SK-N-MC (cell line): ENCODE measurements around the gene CEP55.

Experiments used
- DNase-seq: peaks from one replicate; pipeline ENCODE4 v3.0.0-alpha.2; 2011; ENCODE audit warnings: low read depth, low spot score
- H3K27ac ChIP-seq: fragments of 200-600 bp; sonication (generic); 2 replicates; pipeline ENCODE4 v1.5.1; 2016; ENCODE audit warnings: mixed run types
- H3K36me3 ChIP-seq: fragments of 200-600 bp; sonication (generic); 2 replicates; pipeline ENCODE4 v1.6.1; 2017; ENCODE audit warnings: antibody characterized with exemption, low read length, mixed read lengths; ENCODE audit not compliant: insufficient read depth
- H3K4me3 ChIP-seq: fragments of 200-600 bp; sonication (generic); 2 replicates; pipeline ENCODE4 v1.5.1; 2016
- H3K9ac ChIP-seq: fragments of 200-600 bp; sonication (generic); 2 replicates; pipeline ENCODE4 v1.8.0; 2017; ENCODE audit warnings: mixed run types, mixed read lengths; ENCODE audit not compliant: insufficient read length
- H3K9me3 ChIP-seq: fragments of 200-600 bp; sonication (generic); 2 replicates; pipeline ENCODE4 v1.6.1; 2017; ENCODE audit warnings: low read depth, mild to moderate bottlenecking, antibody characterized with exemption, low read length, moderate library complexity, mixed read lengths
- EZH2 ChIP-seq: fragments of 200-600 bp; sonication (generic); IDR thresholded peaks from one replicate; pipeline ENCODE4 v1.6.1; 2017; ENCODE audit warnings: antibody characterized with exemption
- FOXP2 ChIP-seq: optimal IDR thresholded peaks from 2 replicates; pipeline ENCODE3; 2011; ENCODE audit warnings: mild to moderate bottlenecking, moderate library complexity; ENCODE audit not compliant: insufficient read depth; ENCODE audit errors: extremely low read length, control extremely low read depth
- POLR2AphosphoS5 ChIP-seq: IDR thresholded peaks from 2 replicates; pipeline ENCODE4 v1.6.1; 2012; ENCODE audit warnings: mild to moderate bottlenecking, low read depth, low read length, borderline replicate concordance

Gene CEP55

GRCh38 chr10:93457511-93457910, 38.9 kb upstream of the CEP55 start:
- no peak for TF ChIP-seq FOXP2
- TF ChIP-seq POLR2AphosphoS5, result no peak
- TF ChIP-seq EZH2, result no peak
- Histone ChIP-seq H3K9me3 (no peaks in the 10 kb centered on the region), H3K27ac (no peak overlapping the region), H3K4me3 (no peak overlapping the region), H3K9ac (no peak overlapping the region), H3K36me3 (no peaks in the 10 kb centered on the region)
- no peak for DNase-seq

- no peak overlapping the region for H3K9ac ChIP-seq
- H3K9me3 ChIP-seq, result no peaks in the 10 kb centered on the region
- TF ChIP-seq POLR2AphosphoS5, result no peak
- no peak for TF ChIP-seq EZH2
- TF ChIP-seq FOXP2, result no peak
- DNase-seq, result no peak
- H3K4me3 ChIP-seq, result no peak overlapping the region
- no peak overlapping the region for H3K27ac ChIP-seq
- H3K36me3 ChIP-seq, result no peaks in the 10 kb centered on the region
Observed at GRCh38 chr10:93458821-93459257, 37.6 kb upstream of the CEP55 start.

GRCh38 chr10:93459466-93459865, 36.9 kb upstream of the CEP55 start:
- Histone ChIP-seq H3K27ac (no peak overlapping the region), H3K36me3 (no peaks in the 10 kb centered on the region)

DNA sequence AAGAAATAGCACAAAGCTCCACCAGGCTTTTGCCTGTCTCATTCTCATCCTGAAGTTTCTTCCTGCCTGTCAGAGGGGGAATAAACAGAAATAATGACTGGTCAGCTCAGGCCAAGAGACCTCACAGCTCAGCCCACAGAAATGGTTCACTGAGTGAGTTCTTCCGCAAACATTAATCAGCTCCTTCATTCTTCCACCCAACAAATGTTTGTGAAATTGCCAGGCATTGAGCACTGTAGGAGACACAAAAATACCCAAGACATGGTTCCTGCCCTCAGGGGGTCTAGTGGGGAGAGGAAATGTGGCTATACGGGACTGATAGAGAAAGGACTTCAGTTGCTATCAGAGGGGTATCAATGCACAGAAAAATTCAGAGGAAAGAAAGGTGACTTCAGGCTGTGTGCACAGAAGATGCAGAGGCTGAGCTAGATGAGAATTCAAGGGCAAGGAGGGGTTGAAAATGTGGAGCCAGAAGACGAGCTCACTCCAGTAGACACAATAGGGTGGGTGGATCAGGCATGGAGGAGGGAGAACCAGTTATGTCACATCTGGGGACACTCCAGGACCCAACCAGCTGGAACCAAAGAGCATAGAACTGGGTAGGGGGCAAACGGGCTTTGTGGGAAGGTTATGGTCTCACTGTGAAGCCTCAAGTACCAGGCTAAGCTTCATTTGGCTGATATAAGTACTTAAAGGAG, 35.2 kb upstream of the CEP55 start:
- DNase-seq, result no peak
- no peak overlapping the region for H3K9ac ChIP-seq

More at GRCh38 chr10:93459466-93459865, 36.9 kb upstream of the CEP55 start:
- H3K4me3 ChIP-seq, result no peak overlapping the region
- no peak for TF ChIP-seq EZH2
- no peak for TF ChIP-seq FOXP2
- H3K9ac ChIP-seq, result no peak overlapping the region
- no peak for DNase-seq
- no peaks in the 10 kb centered on the region for H3K9me3 ChIP-seq

GRCh38 chr10:93461807-93462178, 34.6 kb upstream of the CEP55 start:
- Histone ChIP-seq H3K27ac (no peak overlapping the region), H3K9me3 (no peaks in the 10 kb centered on the region), H3K36me3 (no peaks in the 10 kb centered on the region), H3K4me3 (no peak overlapping the region), H3K9ac (no peak overlapping the region)
- DNase-seq, result no peak
- TF ChIP-seq EZH2 (no peak), FOXP2 (no peak), POLR2AphosphoS5 (no peak)

More for the DNA sequence above, 35.2 kb upstream of the CEP55 start:
- no peak for TF ChIP-seq POLR2AphosphoS5
- TF ChIP-seq FOXP2, result no peak
- TF ChIP-seq EZH2, result no peak
- Histone ChIP-seq H3K27ac (no peak overlapping the region), H3K9me3 (no peaks in the 10 kb centered on the region), H3K36me3 (no peaks in the 10 kb centered on the region), H3K4me3 (no peak overlapping the region)

DNA sequence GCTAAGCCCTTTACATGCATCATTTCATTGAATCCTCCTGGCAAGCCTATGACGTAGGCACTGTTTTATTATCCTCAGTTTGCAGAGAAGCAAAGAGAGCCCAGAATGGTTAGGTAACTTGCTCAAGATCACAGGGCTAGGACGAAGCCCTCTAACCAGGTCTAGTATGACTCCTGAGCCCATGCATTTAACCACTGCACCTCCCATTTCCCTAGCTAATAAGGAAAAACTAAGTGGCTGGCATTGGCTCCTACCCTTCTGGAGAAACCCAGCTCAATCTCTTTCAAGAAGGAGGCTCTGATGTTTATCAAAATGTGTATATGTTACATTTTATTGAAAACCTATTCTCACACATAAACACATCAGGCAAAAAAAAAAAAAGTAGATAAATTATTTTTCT, 34.0 kb upstream of the CEP55 start:
- DNase-seq, result no peak
- Histone ChIP-seq H3K9ac (no peak overlapping the region), H3K9me3 (no peaks in the 10 kb centered on the region), H3K36me3 (no peaks in the 10 kb centered on the region), H3K27ac (no peak overlapping the region; the same call in 1 of the 2 replicates), H3K4me3 (no peak overlapping the region)
- TF ChIP-seq EZH2 (no peak), POLR2AphosphoS5 (no peak), FOXP2 (no peak)

DNA sequence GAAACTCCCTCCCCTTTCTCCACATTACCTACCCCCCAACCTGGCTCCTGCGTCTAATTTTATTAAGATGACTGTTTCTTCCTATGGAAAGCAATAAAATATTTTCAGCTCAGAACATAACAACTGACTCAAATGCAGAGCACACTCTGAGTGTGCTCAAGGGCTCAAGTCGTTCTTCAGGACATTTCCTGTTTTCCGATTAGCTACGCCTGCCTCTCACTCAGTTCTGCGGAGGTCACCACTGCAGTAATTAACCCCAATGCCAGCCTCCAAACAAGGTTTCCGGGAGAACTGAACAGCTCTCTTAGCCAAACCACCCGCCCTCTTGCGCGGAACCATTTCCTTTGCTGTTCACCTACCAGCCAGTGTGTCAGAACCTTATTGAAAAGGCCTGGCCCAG, 33.5 kb upstream of the CEP55 start:
- H3K27ac ChIP-seq, result peak overlapping the region; percentile 36; the same call in 1 of the 2 replicates
- H3K9ac ChIP-seq, result no peak overlapping the region
- no peak overlapping the region for H3K4me3 ChIP-seq
- TF ChIP-seq POLR2AphosphoS5 (no peak), FOXP2 (no peak), EZH2 (no peak)
- H3K9me3 ChIP-seq, result no peaks in the 10 kb centered on the region
- H3K36me3 ChIP-seq, result no peaks in the 10 kb centered on the region
- DNase-seq, result no peak

DNA sequence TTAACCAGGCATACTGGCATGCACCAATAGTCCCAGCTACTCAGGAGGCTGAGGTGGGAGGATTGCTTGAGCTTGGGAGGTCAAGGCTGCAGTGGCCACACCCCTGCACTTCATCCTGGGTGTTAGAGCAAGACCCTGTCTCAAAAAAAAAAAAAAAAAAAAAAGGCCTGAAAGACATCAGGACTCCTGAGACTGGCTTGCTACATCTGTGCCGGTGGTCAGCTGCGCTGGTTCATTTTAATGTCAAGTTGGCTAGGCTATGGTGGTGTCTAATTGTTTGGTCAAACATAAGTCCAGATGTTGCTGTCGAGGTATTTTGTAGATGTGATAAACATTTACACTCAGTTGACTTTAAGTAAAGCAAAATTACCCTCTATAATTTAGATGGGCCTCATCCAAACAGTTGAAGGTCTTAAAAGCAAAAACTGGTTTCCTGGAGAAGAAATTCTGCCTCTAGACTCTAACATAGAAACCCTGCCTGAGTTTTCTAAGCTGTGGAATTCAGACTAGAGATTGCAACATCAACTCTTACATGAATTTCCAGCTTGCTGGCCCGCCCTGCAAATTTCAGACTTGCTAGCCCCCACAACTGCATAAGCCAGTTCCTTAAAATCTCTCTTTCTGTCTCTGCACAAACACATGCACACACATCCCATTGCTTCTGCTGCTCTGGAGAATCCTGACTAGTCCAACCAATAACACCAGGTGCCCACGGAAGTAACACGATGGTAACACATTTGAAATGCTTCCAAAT, 32.5 kb upstream of the CEP55 start:
- Histone ChIP-seq H3K9ac (no peak overlapping the region), H3K27ac (peak overlapping the region; percentile 42; the same call in 1 of the 2 replicates), H3K9me3 (no peaks in the 10 kb centered on the region), H3K4me3 (no peak overlapping the region), H3K36me3 (no peaks in the 10 kb centered on the region)
- DNase-seq, result no peak
- no peak for TF ChIP-seq FOXP2
- TF ChIP-seq EZH2, result no peak
- no peak for TF ChIP-seq POLR2AphosphoS5

DNA sequence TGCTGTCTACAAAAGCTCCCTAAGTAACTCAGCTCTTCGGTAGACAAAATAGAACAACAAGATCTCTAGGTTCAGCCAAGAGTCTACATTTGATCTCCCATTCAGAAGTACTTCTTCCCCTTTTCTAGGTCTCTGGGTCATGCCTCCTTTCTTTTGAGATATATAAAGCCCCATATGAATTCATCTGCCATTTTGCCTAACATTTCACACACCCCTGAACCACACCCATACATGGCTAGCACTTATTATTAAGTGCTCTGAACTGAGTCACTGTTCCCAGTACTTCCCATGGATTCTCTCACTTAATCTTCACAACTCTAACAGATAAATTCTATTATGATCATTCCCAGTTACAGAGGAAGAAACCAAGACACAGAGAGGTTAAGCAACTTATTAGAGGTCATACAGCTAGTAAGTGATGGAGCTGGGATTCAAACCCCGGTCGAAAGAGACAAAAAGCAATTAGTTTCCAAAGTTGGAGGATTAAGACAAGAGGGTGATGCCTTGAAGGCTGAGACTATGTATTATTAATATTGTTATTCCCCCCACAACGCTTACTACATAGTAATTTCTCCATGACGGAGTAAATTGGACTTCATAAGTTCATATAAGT, 31.5 kb upstream of the CEP55 start:
- no peak for TF ChIP-seq FOXP2
- no peak for DNase-seq
- Histone ChIP-seq H3K27ac (peak overlapping the region; percentile 42; the same call in 1 of the 2 replicates), H3K36me3 (no peaks in the 10 kb centered on the region), H3K9me3 (no peaks in the 10 kb centered on the region), H3K4me3 (no peak overlapping the region), H3K9ac (no peak overlapping the region)
